Measurements from ENCODE around the gene DMD. TPM values are rescaled to one million over a fixed set of nuclear protein-coding genes. Genes with fewer than 3 reads are reported as not detected.

DMD gene
- total and polyA plus RNA-seq, 2 experiments from 2014 or later, result 73.5 to 90.7 TPM

DNA sequence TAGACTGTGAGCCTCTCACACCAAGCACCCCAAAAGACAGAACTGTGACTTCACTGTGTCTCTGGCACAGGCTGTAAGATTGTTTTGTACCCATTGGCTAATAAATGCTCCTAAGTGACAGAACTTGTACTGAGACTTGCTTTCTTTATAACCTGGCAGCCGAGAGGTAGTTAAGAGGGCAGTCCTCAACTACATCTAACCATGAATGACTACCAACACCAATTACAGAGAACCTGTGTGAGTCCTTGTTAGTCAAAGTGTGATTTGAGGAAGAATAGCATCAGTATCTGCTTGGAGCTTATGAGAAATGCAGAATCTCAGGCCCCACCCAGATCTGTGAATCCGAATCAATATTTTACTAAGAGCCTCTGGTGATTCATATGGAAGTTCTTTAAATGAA, 1985.5 kb downstream of the DMD start:
- no peaks in the 10 kb centered on the region for H3K9me3 ChIP-seq (ENCODE audit: low read depth)
- TF ChIP-seq, protein P1, sequence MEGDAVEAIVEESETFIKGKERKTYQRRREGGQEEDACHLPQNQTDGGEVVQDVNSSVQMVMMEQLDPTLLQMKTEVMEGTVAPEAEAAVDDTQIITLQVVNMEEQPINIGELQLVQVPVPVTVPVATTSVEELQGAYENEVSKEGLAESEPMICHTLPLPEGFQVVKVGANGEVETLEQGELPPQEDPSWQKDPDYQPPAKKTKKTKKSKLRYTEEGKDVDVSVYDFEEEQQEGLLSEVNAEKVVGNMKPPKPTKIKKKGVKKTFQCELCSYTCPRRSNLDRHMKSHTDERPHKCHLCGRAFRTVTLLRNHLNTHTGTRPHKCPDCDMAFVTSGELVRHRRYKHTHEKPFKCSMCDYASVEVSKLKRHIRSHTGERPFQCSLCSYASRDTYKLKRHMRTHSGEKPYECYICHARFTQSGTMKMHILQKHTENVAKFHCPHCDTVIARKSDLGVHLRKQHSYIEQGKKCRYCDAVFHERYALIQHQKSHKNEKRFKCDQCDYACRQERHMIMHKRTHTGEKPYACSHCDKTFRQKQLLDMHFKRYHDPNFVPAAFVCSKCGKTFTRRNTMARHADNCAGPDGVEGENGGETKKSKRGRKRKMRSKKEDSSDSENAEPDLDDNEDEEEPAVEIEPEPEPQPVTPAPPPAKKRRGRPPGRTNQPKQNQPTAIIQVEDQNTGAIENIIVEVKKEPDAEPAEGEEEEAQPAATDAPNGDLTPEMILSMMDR (IDR thresholded peaks at IDR 0.05; ENCODE audit: low read depth, low read length), result no peak
- no peak overlapping the region for H3K27ac ChIP-seq
- no peak overlapping the region for H3K4me3 ChIP-seq
- no peaks in the 10 kb centered on the region for H3K27me3 ChIP-seq
- no peak for DNase-seq (ENCODE audit: low read depth in 1 of 2, low spot score in 1 of 2)
- no peaks in the 10 kb centered on the region for H3K4me1 ChIP-seq (ENCODE audit: low read depth)
- no peaks in the 10 kb centered on the region for H3K36me3 ChIP-seq

DNA sequence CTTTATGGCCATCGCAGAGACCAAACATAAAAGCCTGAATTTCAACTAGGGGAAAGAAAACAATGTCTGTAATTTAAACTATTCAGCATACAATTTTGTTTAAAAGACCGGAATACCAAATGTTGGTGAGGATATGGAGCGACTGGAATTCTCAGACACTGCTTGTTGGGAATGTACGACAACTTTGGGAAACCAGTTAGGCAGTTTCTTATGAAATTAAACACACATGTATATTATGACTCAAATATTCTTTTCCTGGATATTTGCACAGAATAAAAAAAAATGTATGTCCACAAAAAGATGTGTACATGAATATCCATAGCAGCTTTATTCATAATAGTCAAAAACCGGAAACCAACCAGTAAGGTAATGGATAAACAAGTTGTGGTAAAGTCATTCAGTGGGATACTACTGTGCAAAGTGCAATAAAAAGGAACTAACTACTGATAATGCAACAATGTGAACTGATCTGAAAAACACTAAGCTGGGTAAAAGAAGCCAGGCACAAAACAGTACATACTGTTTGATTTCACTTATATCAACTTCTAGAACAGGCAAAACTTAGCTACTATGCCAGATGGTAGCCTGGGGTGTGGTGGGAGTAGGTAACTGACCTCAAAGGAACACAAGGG, 1986.9 kb downstream of the DMD start:
- H3K4me1 ChIP-seq (ENCODE audit: low read depth), result no peaks in the 10 kb centered on the region
- DNase-seq (ENCODE audit: low read depth in 1 of 2, low spot score in 1 of 2), result no peak
- H3K27ac ChIP-seq, result no peak overlapping the region
- no peak overlapping the region for H3K4me3 ChIP-seq
- TF ChIP-seq, protein P1 (IDR thresholded peaks at IDR 0.05; ENCODE audit: low read depth, low read length), result no peak
- no peaks in the 10 kb centered on the region for H3K9me3 ChIP-seq (ENCODE audit: low read depth)
- no peaks in the 10 kb centered on the region for H3K27me3 ChIP-seq
- H3K36me3 ChIP-seq, result no peaks in the 10 kb centered on the region

DNA sequence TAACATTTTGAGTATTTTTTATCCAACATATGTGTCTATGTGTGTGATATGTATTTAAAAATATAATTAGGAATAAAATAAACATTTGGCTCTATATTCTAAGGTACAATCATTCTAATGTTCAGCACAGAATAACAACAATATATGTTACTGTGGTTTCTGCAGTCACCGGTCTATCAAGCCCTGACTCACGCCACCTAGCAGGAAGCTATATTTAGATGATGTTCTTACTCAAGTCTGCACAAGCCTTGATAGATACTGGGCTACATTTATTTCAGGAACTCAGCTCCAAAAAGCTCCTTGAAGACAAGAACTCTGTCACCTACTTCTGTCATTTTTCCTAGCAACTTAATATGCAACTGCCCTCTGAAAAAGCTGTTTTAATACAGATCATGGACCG, 1987.5 kb downstream of the DMD start:
- Histone ChIP-seq H3K4me1 (ENCODE audit: low read depth) (no peaks in the 10 kb centered on the region), H3K9me3 (ENCODE audit: low read depth) (no peaks in the 10 kb centered on the region), H3K36me3 (no peaks in the 10 kb centered on the region), H3K27me3 (no peaks in the 10 kb centered on the region), H3K4me3 (no peak overlapping the region), H3K27ac (no peak overlapping the region)
- peak in 1 of 2 donors; percentile 55 for DNase-seq (ENCODE audit: low read depth in 1 of 2, low spot score in 1 of 2)
- TF ChIP-seq, protein P1 (IDR thresholded peaks at IDR 0.05; ENCODE audit: low read depth, low read length), result no peak

DNA sequence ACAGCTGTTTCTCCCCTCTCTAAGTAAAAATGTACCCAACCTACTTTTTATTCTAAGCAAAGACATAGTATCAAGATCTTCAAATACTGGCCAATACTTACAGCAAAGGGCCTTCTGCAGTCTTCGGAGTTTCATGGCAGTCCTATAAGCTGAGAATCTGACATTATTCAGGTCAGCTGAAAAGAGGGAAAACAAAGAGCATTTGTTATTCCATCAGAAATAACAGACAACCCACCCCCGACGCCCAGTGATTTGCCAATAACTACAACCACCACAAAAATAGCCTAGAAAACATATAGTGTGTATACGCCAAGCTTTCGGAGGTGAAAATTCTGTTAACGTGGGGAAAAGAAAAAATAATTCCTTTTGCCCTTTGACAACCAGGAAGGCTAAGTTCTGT, 1988.4 kb downstream of the DMD start:
- no peak for DNase-seq (ENCODE audit: low read depth in 1 of 2, low spot score in 1 of 2)
- TF ChIP-seq, protein P1 (IDR thresholded peaks at IDR 0.05; ENCODE audit: low read depth, low read length), result no peak

DNA sequence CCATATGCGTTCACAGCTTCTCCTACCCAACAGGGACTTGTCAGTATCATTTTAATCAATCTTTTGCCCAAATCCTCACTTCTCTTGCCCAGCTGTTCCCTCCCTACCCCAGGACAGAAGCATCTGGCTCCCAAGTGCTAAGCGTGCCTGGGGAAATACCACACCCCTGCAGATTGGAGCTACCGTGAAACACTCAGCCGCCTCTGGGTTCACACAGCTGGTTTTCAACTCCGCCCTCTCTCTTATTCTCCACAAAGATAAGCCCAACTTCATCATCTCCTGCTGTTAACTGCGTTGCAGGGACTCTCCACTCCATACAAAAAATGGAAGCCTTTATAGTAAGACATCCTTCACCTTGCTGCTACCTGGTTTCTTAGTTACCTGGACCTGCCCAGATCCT, 1992.2 kb downstream of the DMD start:
- Histone ChIP-seq H3K27me3 (no peaks in the 10 kb centered on the region), H3K4me1 (ENCODE audit: low read depth) (no peaks in the 10 kb centered on the region), H3K36me3 (no peaks in the 10 kb centered on the region), H3K27ac (no peak overlapping the region), H3K9me3 (ENCODE audit: low read depth) (no peaks in the 10 kb centered on the region), H3K4me3 (no peak overlapping the region)
- no peak for DNase-seq (ENCODE audit: low read depth in 1 of 2, low spot score in 1 of 2)
- TF ChIP-seq, protein P1 (IDR thresholded peaks at IDR 0.05; ENCODE audit: low read depth, low read length), result no peak

More for the DNA sequence above, 1988.4 kb downstream of the DMD start:
- H3K27me3 ChIP-seq, result no peaks in the 10 kb centered on the region
- no peaks in the 10 kb centered on the region for H3K4me1 ChIP-seq (ENCODE audit: low read depth)
- H3K36me3 ChIP-seq, result no peaks in the 10 kb centered on the region
- H3K4me3 ChIP-seq, result no peak overlapping the region
- H3K27ac ChIP-seq, result no peak overlapping the region
- H3K9me3 ChIP-seq (ENCODE audit: low read depth), result no peaks in the 10 kb centered on the region

Measured in cardiac muscle cell (in vitro differentiated cells and primary cell).